LNCAP (cell line): ENCODE data around the gene NECAB2.

Experiments used
- TF ChIP-seq, protein P1 (sequence below): fragments of 450-650 bp; IDR thresholded peaks from 2 replicates; pipeline ENCODE4 v1.5.1; 2017; ENCODE audit warnings: mild to moderate bottlenecking

The NECAB2 gene

GRCh38 chr16:84031556-84031955 lies 63.5 kb downstream of the NECAB2 start:
- TF ChIP-seq, protein P1, sequence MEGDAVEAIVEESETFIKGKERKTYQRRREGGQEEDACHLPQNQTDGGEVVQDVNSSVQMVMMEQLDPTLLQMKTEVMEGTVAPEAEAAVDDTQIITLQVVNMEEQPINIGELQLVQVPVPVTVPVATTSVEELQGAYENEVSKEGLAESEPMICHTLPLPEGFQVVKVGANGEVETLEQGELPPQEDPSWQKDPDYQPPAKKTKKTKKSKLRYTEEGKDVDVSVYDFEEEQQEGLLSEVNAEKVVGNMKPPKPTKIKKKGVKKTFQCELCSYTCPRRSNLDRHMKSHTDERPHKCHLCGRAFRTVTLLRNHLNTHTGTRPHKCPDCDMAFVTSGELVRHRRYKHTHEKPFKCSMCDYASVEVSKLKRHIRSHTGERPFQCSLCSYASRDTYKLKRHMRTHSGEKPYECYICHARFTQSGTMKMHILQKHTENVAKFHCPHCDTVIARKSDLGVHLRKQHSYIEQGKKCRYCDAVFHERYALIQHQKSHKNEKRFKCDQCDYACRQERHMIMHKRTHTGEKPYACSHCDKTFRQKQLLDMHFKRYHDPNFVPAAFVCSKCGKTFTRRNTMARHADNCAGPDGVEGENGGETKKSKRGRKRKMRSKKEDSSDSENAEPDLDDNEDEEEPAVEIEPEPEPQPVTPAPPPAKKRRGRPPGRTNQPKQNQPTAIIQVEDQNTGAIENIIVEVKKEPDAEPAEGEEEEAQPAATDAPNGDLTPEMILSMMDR: no peak

GRCh38 chr16:84032458-84033178 lies 64.6 kb downstream of the NECAB2 start:
- TF ChIP-seq, protein P1: no peak

- TF ChIP-seq, protein P1: no peak
Observed at GRCh38 chr16:84033251-84034195, 65.5 kb downstream of the NECAB2 start.

GRCh38 chr16:84034516-84034915 lies 66.5 kb downstream of the NECAB2 start:
- TF ChIP-seq, protein P1: no peak

DNA sequence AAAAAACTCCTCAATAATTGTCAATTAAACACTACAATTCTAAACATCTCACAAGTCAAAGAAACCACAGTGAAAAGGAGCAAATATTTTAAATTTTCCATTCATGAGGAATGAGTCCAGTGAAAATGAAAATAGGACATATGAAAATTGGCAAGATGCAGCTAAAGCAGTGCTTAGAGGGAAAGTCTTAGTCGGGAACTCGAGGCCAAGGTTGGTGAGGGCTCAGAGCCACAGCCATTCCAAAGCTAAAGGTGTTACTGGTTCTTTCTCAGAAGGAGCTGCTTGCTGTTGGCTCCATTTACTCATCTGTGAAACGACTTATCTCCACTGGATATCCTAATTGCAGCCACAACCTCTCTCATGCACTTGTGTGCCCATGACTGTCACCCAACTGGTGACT lies 68.1 kb downstream of the NECAB2 start:
- TF ChIP-seq, protein P1: no peak

DNA sequence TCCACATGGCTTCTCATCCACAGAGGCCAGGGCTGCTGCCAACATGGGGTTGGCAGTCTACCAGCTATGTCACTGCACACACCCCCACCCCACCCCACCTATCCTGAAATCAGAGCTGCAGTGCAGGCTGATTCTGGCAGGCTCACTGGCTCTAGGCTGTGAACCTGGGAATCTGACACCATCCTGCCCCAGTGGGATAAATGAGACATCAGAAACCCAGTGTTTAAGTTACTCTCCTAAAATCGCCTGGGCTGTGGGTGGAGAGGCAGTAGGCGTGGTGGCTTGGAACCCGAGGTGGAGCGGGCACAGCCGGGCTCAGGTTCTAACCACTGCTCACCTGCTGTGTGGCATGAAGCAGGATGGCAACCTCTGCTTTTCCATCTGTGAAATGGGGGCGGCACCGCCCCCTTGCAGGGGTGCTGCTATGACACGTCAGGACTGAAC lies 69.0 kb downstream of the NECAB2 start:
- TF ChIP-seq, protein P1: no peak

DNA sequence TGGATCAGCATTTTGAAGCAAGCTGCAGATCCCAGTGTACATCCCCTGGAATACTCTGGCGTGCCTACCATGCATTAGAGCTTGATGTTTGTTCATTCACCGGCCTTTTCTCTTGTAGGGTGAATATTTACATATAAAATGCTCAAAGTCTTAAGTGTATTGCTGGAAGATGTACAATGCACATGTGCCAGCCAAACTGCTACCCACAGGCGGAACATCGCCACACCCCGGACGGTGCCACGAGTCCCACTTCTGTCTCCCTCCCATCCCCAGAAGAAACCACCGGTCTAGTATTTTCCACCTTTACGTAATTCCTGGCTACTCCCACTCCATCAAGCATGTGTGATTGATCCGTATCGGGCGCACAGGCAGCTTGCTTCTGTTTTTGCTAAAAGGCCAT lies 70.4 kb downstream of the NECAB2 start:
- TF ChIP-seq, protein P1: no peak
